ENCODE measurements around the gene TNP2.

TNP2 gene

GRCh38 chr16:11235703-11235991 is 33.5 kb downstream of the TNP2 start:
- no peak for DNase-seq (ENCODE audit: extremely low spot score)
- no peak for TF ChIP-seq CTCF (IDR thresholded peaks at IDR 0.05; ENCODE audit: control extremely low read depth, extremely low read depth, low read depth, missing control alignments)
- ChIA-PET CTCF (interaction anchor here (1.5 to 1.6 kb wide), 2 partner anchors 10 to 16 kb away, joined by 5 to 6 read pairs; no protein-coding TSS in a partner anchor), POLR2A (no interaction called here)

- ChIA-PET POLR2A (no interaction called here), CTCF (interaction anchor here (1.6 to 1.8 kb wide), 2 partner anchors 11 to 29 kb away, joined by 3 to 5 read pairs; no protein-coding TSS in a partner anchor)
- no peak for TF ChIP-seq CTCF (IDR thresholded peaks at IDR 0.05; ENCODE audit: control extremely low read depth, extremely low read depth, low read depth, missing control alignments)
- no peak for DNase-seq (ENCODE audit: extremely low spot score)
Observed at GRCh38 chr16:11234884-11235702, 34.0 kb downstream of the TNP2 start.

- no peak for TF ChIP-seq CTCF (IDR thresholded peaks at IDR 0.05; ENCODE audit: control extremely low read depth, extremely low read depth, low read depth, missing control alignments)
- ChIA-PET POLR2A (interaction anchor here (0.9 kb wide), 1 partner anchor 21 kb away, joined by 4 read pairs; no protein-coding TSS in a partner anchor), CTCF (interaction anchor here (0.8 to 2.3 kb wide), 5 partner anchors 9 to 28 kb away, joined by 3 to 9 read pairs (median 3); no protein-coding TSS in a partner anchor)
- DNase-seq (ENCODE audit: extremely low spot score) = no peak
Observed at GRCh38 chr16:11233727-11234376, 35.3 kb downstream of the TNP2 start.

- peak; percentile 20 for TF ChIP-seq CTCF (IDR thresholded peaks at IDR 0.05; ENCODE audit: control extremely low read depth, extremely low read depth, low read depth, missing control alignments)
- DNase-seq (ENCODE audit: extremely low spot score) = peak; percentile 73
- ChIA-PET CTCF (interaction anchor here (0.7 to 2.3 kb wide), 7 partner anchors 8 to 123 kb away, joined by 3 to 9 read pairs (median 3); no protein-coding TSS in a partner anchor), POLR2A (interaction anchor here (0.9 kb wide), 1 partner anchor 22 kb away, joined by 4 read pairs; no protein-coding TSS in a partner anchor)
Observed at GRCh38 chr16:11232852-11233726, 36.0 kb downstream of the TNP2 start.

GRCh38 chr16:11232302-11232851 is 36.7 kb downstream of the TNP2 start:
- DNase-seq (ENCODE audit: extremely low spot score) = no peak
- ChIA-PET POLR2A (no interaction called here), CTCF (interaction anchor here (0.7 to 2.3 kb wide), 3 partner anchors 8 to 124 kb away, joined by 3 to 9 read pairs (median 4); no protein-coding TSS in a partner anchor)
- no peak for TF ChIP-seq CTCF (IDR thresholded peaks at IDR 0.05; ENCODE audit: control extremely low read depth, extremely low read depth, low read depth, missing control alignments)

Measured in GM10248 (cell line).